ENCODE data around the gene KLC1.
A peak's percentile ranks its signal among the peaks of the same experiment; 100 is the strongest.

KLC1 gene

DNA sequence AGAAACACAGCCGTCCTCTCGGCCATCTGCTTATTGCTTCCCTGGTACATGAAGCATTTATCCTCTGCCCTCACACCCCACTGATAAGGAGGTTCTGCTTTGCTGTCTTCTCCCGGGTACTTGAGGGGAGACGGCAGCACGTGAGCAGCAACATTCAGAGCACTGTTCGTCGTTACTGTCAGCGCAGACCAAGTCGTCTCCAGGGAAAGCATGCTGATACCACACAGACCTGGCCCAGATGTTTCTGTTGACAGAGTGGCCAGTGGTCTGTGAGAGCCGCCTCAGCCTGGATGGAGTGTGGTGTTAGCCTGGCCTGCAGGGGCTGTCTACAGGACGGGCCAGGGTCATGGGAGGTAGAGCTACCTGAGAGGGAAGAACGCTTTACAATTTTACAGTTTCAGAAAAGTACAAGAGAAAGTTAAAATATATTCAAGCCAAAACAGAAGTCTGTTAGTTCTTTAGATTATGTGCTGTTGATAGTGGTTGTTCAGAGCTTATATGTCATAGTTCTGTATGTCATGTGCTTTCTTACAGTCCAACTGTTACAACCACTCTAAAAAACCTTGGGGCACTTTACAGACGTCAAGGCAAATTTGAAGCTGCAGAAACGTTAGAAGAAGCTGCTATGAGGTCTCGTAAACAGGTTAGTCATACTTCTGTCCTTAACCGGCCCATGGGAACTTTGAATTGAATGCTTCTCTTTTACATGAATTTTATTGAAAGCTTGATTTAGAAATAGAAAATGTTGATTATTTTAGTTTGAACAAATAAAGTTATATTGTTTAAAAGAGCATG is 48.1 kb downstream of the KLC1 start:
- in situ Hi-C loops (cut with HindIII; ENCODE audit: low pct_unique_long_range_greater_than_20kb, low sequenced_read_pairs): no loop called here
- TF ChIP-seq JUND (IDR thresholded peaks at IDR 0.05; ENCODE audit: low read depth): no peak
- DNase-seq (ENCODE audit: low read depth in 1 of 2, low spot score in 1 of 2): no peak

DNA sequence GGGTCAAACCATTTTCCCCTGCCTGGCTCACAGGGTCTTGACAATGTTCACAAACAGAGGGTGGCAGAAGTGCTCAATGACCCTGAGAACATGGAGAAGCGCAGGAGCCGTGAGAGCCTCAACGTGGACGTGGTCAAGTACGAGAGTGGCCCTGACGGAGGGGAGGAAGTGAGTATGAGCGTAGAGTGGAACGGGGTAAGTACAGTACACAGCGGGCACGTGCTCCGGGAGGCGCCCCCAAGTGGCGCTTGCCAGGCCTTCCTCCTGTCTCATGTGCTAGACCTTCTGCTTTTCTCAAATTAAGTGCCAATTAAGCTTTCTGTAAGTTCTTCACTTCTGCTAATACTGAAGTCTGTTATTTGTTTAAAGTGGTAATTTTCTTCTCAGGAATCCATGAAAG is 50.3 kb downstream of the KLC1 start:
- in situ Hi-C loops (cut with HindIII; ENCODE audit: low pct_unique_long_range_greater_than_20kb, low sequenced_read_pairs): no loop called here
- peak; percentile 38 to 46 for DNase-seq (ENCODE audit: low read depth in 1 of 2, low spot score in 1 of 2)
- TF ChIP-seq JUND (IDR thresholded peaks at IDR 0.05; ENCODE audit: low read depth): no peak

GRCh38 chr14:103680491-103681231 is 51.6 kb downstream of the KLC1 start:
- TF ChIP-seq JUND (IDR thresholded peaks at IDR 0.05; ENCODE audit: low read depth): no peak
- in situ Hi-C loops (cut with HindIII; ENCODE audit: low pct_unique_long_range_greater_than_20kb, low sequenced_read_pairs): no loop called here
- no peak for DNase-seq (ENCODE audit: low read depth in 1 of 2, low spot score in 1 of 2)

GRCh38 chr14:103683139-103683538 is 54.1 kb downstream of the KLC1 start:
- in situ Hi-C loops (cut with HindIII; ENCODE audit: low pct_unique_long_range_greater_than_20kb, low sequenced_read_pairs): no loop called here
- no peak for TF ChIP-seq JUND (IDR thresholded peaks at IDR 0.05; ENCODE audit: low read depth)
- DNase-seq (ENCODE audit: low read depth in 1 of 2, low spot score in 1 of 2): no peak

DNA sequence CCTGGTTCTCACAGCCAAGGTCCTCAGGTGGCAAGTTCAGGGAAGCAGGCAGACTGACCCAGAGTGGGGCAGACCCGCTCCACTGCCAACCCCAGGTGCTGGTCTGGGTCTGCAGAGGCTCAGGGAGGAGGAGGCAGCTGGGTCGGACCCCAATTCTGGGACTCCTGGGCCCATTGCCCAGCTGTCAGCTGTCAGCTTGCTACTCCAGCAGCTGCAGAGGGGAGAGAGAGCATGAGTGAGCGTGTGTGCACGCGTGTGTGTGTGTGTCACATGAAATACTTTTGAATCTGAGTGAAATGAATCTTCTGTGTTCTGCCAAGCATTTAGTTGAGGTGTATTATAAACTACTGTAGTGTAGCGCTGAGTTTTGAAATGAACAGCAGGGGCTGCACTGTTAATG is 55.5 kb downstream of the KLC1 start:
- TF ChIP-seq JUND (IDR thresholded peaks at IDR 0.05; ENCODE audit: low read depth): no peak
- DNase-seq (ENCODE audit: low read depth in 1 of 2, low spot score in 1 of 2): no peak
- in situ Hi-C loops (cut with HindIII; ENCODE audit: low pct_unique_long_range_greater_than_20kb, low sequenced_read_pairs): no loop called here

DNA sequence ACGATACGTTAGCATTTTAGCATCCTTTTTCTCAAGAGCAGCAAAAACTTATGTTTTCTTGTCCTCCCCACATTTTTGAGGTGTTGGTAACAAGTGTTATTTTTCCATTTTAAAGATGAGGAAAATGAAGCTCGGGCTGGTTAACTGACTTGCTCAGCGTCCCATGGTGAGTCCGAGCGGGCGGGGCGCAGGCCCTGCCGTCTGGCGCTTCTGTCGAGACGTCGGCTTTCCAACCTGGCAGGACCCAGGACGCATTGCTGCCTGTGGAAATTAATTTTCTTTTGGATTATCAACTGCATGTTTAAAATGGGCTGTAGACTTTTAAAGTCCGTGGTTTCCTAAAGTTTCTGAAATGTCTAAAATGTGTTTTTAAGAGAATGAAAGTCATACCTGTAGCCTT is 55.9 kb downstream of the KLC1 start:
- no peak for TF ChIP-seq JUND (IDR thresholded peaks at IDR 0.05; ENCODE audit: low read depth)
- no peak for DNase-seq (ENCODE audit: low read depth in 1 of 2, low spot score in 1 of 2)
- in situ Hi-C loops (cut with HindIII; ENCODE audit: low pct_unique_long_range_greater_than_20kb, low sequenced_read_pairs): no loop called here

DNA sequence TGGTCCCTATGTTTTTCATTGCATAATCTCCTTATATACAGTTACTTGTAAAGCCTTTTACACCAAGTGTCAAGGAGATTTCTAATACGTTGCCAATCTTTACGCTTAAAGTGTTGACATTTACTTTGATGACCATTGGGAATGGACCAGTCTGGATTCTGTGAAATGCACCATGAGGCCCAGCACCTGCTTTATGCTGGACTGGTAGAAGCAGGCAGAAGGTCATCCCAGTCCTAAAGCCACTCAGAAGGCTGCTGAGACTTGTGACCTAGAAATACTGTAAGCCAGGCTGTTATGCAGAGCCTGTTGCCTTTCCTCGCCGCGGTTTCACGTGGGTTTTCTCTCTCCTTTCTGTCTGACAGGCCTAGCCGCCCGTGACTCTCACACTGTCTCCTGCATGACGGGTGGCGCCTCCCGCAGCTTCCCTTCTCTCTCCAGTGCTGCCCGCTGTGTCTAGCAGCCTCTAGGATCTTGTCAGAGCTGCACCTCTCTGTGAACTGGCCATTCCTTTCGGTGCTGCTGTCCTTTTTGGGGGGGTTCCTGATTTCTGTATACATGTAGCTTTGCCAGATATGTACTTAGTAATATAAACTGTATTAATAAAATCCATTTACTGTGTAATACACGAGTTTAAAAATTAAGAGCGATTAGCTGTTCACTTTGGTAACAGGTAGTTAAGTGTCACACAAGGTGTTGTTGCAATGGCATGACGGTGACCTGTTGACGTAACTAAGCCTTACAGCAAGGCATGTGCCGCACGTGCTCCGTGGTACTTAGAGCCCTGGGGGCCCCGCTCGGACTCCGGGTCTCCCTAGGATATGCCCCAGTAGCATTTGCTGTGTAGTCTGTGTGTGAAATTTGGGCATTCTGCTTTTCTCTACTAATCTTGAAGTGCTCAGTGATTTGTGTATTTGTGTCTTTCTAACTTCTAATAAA is 56.5 kb downstream of the KLC1 start:
- TF ChIP-seq JUND (IDR thresholded peaks at IDR 0.05; ENCODE audit: low read depth): no peak
- in situ Hi-C loops (cut with HindIII; ENCODE audit: low pct_unique_long_range_greater_than_20kb, low sequenced_read_pairs): no loop called here
- DNase-seq (ENCODE audit: low read depth in 1 of 2, low spot score in 1 of 2): no peak

DNA sequence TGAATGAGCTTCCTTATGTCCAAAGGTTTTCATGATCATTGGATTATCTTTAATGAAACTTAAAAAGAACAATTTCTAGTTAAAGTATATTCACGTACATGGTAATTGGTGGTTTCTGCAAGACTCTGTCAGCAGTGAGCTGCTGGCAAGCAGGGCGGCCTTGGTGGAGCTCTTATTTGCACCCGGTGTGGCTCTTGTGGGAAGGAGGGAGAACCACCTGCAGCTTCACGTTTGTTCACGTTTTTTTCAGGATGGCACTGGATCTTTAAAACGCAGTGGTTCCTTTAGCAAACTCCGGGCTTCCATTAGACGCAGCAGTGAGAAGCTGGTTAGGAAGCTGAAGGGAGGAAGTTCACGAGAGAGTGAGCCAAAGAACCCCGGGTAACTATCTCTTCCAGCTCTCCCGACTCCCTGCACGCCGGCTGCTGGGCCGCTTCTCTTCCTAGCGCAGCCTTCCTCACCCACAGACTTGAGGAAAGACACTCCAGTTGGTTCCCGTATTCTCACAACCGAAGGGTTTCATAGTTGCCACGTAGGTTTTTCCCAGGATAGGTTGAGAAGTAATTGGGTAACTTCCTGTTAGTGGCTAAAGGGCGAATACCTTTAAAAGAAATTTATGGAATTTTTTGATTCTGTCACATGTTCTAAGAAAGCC is 57.9 kb downstream of the KLC1 start:
- in situ Hi-C loops (cut with HindIII; ENCODE audit: low pct_unique_long_range_greater_than_20kb, low sequenced_read_pairs): no loop called here
- TF ChIP-seq JUND (IDR thresholded peaks at IDR 0.05; ENCODE audit: low read depth): no peak

GRCh38 chr14:103687712-103688111 is 58.7 kb downstream of the KLC1 start:
- in situ Hi-C loops (cut with HindIII; ENCODE audit: low pct_unique_long_range_greater_than_20kb, low sequenced_read_pairs): no loop called here
- TF ChIP-seq JUND (IDR thresholded peaks at IDR 0.05; ENCODE audit: low read depth): no peak
- no peak for DNase-seq (ENCODE audit: low read depth in 1 of 2, low spot score in 1 of 2)

More for the DNA sequence above, 57.9 kb downstream of the KLC1 start:
- DNase-seq (ENCODE audit: low read depth in 1 of 2, low spot score in 1 of 2): no peak

DNA sequence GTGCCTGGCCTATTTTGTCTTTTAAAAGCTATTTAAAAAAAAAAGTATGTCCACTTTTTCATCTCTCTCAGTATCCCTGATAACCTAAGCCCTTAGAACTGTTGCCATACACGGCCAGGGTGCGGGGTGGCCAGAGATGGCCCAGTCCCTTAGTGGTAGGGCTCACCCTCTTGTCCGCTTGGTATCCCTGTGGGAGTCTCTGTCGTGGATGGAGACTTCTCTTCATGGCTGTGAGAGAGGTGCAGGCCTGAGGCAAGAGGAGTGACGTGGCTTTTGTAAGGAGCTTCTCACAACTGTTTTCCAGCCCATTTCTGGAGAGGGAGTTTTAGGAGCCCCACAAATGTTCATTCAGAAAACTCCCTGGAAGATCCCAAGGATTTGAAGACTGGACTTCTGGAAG is 59.4 kb downstream of the KLC1 start:
- in situ Hi-C loops (cut with HindIII; ENCODE audit: low pct_unique_long_range_greater_than_20kb, low sequenced_read_pairs): no loop called here
- no peak for TF ChIP-seq JUND (IDR thresholded peaks at IDR 0.05; ENCODE audit: low read depth)
- no peak for DNase-seq (ENCODE audit: low read depth in 1 of 2, low spot score in 1 of 2)

- in situ Hi-C loops (cut with HindIII; ENCODE audit: low pct_unique_long_range_greater_than_20kb, low sequenced_read_pairs): no loop called here
- no peak for DNase-seq (ENCODE audit: low read depth in 1 of 2, low spot score in 1 of 2)
- no peak for TF ChIP-seq JUND (IDR thresholded peaks at IDR 0.05; ENCODE audit: low read depth)
Observed at GRCh38 chr14:103688906-103689902, 60.2 kb downstream of the KLC1 start.

Measured in T47D (cell line).